ENCODE data around the gene ZNF76.

DNA sequence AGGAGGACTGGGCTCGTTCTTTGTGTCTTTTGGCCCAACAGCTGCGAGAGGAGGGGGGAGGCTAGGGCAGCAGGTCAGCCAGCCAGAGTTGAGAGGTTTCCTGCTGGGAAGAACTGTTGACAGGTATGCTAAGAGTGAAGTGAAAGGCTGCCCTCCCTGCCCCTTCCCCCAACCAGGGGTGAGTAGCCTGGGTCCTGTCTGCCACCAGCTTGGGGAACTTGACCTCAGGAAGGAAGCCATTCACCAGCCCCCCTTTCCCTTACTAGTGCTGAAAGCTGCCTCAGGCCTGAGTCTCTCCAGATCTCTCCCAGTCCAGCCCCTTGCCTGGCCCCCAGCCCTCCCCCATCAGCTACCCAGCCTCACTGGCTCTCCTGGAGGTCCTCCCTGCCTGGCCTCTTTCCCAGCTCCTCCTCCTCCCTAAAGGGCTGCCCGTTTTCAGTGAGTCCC lies 20.7 kb upstream of the ZNF76 start:
- TF ChIP-seq EZH2phosphoT487 (IDR thresholded peaks at IDR 0.05; ENCODE audit: low read depth), result no peak
- TF ChIP-seq, protein P1, sequence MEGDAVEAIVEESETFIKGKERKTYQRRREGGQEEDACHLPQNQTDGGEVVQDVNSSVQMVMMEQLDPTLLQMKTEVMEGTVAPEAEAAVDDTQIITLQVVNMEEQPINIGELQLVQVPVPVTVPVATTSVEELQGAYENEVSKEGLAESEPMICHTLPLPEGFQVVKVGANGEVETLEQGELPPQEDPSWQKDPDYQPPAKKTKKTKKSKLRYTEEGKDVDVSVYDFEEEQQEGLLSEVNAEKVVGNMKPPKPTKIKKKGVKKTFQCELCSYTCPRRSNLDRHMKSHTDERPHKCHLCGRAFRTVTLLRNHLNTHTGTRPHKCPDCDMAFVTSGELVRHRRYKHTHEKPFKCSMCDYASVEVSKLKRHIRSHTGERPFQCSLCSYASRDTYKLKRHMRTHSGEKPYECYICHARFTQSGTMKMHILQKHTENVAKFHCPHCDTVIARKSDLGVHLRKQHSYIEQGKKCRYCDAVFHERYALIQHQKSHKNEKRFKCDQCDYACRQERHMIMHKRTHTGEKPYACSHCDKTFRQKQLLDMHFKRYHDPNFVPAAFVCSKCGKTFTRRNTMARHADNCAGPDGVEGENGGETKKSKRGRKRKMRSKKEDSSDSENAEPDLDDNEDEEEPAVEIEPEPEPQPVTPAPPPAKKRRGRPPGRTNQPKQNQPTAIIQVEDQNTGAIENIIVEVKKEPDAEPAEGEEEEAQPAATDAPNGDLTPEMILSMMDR (IDR thresholded peaks at IDR 0.05; ENCODE audit: low read depth, low read length), result no peak

Measured in OCI-LY3 (cell line).